Panc1 (cell line): ENCODE results near the gene TMC4. TPM values are rescaled to one million over a fixed set of nuclear protein-coding genes. Genes with fewer than 3 reads are reported as not detected.

Experiments
- ATAC-seq: fragments of 200-7000 bp; cut with Tn5 transposase; 2 replicates; pipeline ENCODE4 v1.9.1; 2020; ENCODE audit warnings: mild to moderate bottlenecking, moderate library complexity
- BruUV-seq: library from RNA; stranded (reverse); fragments of 400-500 nt; replicated peaks from 2 replicates; lab custom pipeline; 2021; lab: Mats Ljungman, UMichigan
- CTCF ChIA-PET: fragments of 300-600 bp; sonication (Branson Sonifier 250); formaldehyde crosslinking; loops from one replicate; lab custom pipeline; 2022; ENCODE audit warnings: antibody characterized with exemption; lab: Charles Lee
- POLR2A ChIA-PET: fragments of 300-600 bp; sonication (Branson Sonifier 250); formaldehyde crosslinking; loops from one replicate; lab custom pipeline; 2022; ENCODE audit warnings: antibody characterized with exemption; lab: Charles Lee
- DNase-seq: peaks from one replicate; pipeline ENCODE4 v3.0.0-alpha.2; 2010; ENCODE audit warnings: low read depth, low spot score
- H3K27ac ChIP-seq: 2 replicates; pipeline ENCODE4 v1.5.1; 2011; ENCODE audit warnings: mild to moderate bottlenecking, low read length, inconsistent platforms
- H3K27me3 ChIP-seq: fragments of 200-500 bp; sonication (Bioruptor generic); 2 replicates; pipeline ENCODE4 v1.6.0; 2014; ENCODE audit warnings: low read length, inconsistent platforms; ENCODE audit not compliant: control insufficient read depth, insufficient read depth
- H3K36me3 ChIP-seq: fragments of 200-500 bp; sonication (Bioruptor generic); 2 replicates; pipeline ENCODE4 v1.5.1; 2014; ENCODE audit warnings: inconsistent platforms, mild to moderate bottlenecking, low read length, moderate library complexity; ENCODE audit not compliant: control insufficient read depth, insufficient read depth
- H3K4me1 ChIP-seq: 2 replicates; pipeline ENCODE4 v1.5.1; 2011; ENCODE audit warnings: inconsistent platforms, mild to moderate bottlenecking, low read length, moderate library complexity; ENCODE audit not compliant: control insufficient read depth, insufficient read depth
- H3K4me3 ChIP-seq, 2 experiments: 2 replicates each; pipeline ENCODE4 v1.5.1; 2011 to 2012; ENCODE audit warnings: low read depth in 2 of 2, low read length in 2 of 2, mild to moderate bottlenecking in 2 of 2, inconsistent platforms in 1 of 2, moderate library complexity in 1 of 2
- H3K9me3 ChIP-seq: fragments of 200-500 bp; sonication (Bioruptor generic); 2 replicates; pipeline ENCODE4 v1.5.1; 2014; ENCODE audit warnings: low read depth, mild to moderate bottlenecking, inconsistent platforms, low read length, moderate library complexity; ENCODE audit not compliant: control insufficient read depth, insufficient read depth
- POLR2AphosphoS5 ChIP-seq: IDR thresholded peaks from 2 replicates; pipeline ENCODE4 v1.6.1; 2012; ENCODE audit warnings: mild to moderate bottlenecking, low read depth, low read length, moderate library complexity
- SIN3A ChIP-seq: IDR thresholded peaks from 2 replicates; pipeline ENCODE4 v1.6.1; 2012; ENCODE audit warnings: low read depth, mild to moderate bottlenecking, low read length, moderate library complexity, borderline replicate concordance; ENCODE audit not compliant: insufficient read depth
- TCF7L2 ChIP-seq: IDR thresholded peaks from 2 replicates; pipeline ENCODE4 v1.6.1; 2011; ENCODE audit warnings: mild to moderate bottlenecking, low read depth, low read length, inconsistent platforms
- in situ Hi-C: cut with HindIII; loops from 2 replicates; pipeline ENCODE4 v1.10.0; 2016; ENCODE audit warnings: low sequenced_read_pairs, low pct_unique_long_range_greater_than_20kb
- intact Hi-C: fragments of 100-400 bp; cut with micrococcal nuclease; formaldehyde crosslinking; loops from one replicate; pipeline ENCODE4 v1.10.0; 2022; ENCODE audit not compliant: unreplicated experiment
- total RNA-seq: library from RNA; stranded (reverse); gene quantifications from one replicate; pipeline ENCODE4 v1.2.1, GENCODE V29; 2021; ENCODE audit not compliant: unreplicated experiment
- TF ChIP-seq, protein P1 (sequence below), 2 experiments: IDR thresholded peaks; 2 replicates each; pipeline ENCODE4 v1.6.1; 2011 to 2012; ENCODE audit warnings: low read depth in 2 of 2, control low read depth in 1 of 2, low read length in 1 of 2, mild to moderate bottlenecking in 1 of 2, moderate library complexity in 1 of 2; ENCODE audit not compliant: insufficient read depth in 1 of 2
- TF ChIP-seq, protein P2 (sequence below): fragments of 450-650 bp; IDR thresholded peaks from 2 replicates; pipeline ENCODE4 v1.5.1; 2017; ENCODE audit warnings: mild to moderate bottlenecking

TMC4 gene
- total RNA-seq, 1 experiment from 2014 or later = 5.1 TPM

DNA sequence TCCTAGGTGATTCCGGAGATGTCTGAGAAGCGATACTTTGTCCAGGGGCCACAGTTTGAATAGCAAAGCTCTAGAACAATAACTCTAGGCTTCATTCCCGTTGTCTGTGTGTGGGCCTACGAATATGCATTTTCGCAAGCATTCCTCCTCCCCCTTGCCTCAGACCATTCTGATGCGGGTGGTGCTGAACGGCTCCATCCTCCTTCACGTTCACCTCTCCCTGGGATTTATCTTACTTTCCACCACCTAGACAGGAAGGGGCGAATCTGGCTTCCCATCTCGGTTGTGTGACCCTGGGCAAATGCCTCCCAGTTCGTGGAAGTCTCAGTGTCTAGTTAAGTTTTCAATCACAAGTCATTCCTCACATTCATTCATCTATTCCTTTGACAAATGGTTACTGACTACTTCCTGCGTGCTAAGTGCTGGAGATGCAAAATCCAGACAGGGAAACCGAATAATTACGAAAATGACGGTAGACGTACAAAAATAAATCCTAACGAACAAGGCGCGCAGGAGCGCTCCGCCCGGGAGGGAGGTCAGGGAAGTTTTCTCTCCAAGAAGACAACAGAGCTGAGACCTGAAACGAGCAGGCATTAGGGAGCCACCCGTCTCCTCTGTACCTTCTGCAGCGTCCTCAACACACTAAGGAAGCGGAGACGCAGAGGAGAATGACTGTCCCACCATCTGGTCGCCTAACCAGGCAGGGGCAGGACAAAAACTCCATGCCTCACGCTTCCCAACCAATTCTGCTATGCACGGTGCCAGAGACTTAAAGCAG, 36.7 kb downstream of the TMC4 start:
- H3K36me3 ChIP-seq = peaks cover 2% of the 10 kb centered on the region
- ChIA-PET CTCF (no interaction called here), POLR2A (interaction anchor here (0.5 to 1.2 kb wide), 4 partner anchors 21 to 28 kb away, joined by 3 to 9 read pairs (median 6); partner anchors contain the start of genes LENG1, PRPF31 and TFPT)
- H3K9me3 ChIP-seq = no peaks in the 10 kb centered on the region
- peak overlapping the region; percentile 95 for H3K27ac ChIP-seq
- intact Hi-C loops (no loop called here), in situ Hi-C loops (no loop called here)
- ATAC-seq = peak; percentile 3; the same call in 1 of the 2 replicates
- TSS peak; percentile 98 for BruUV-seq
- TF ChIP-seq, protein P1, sequence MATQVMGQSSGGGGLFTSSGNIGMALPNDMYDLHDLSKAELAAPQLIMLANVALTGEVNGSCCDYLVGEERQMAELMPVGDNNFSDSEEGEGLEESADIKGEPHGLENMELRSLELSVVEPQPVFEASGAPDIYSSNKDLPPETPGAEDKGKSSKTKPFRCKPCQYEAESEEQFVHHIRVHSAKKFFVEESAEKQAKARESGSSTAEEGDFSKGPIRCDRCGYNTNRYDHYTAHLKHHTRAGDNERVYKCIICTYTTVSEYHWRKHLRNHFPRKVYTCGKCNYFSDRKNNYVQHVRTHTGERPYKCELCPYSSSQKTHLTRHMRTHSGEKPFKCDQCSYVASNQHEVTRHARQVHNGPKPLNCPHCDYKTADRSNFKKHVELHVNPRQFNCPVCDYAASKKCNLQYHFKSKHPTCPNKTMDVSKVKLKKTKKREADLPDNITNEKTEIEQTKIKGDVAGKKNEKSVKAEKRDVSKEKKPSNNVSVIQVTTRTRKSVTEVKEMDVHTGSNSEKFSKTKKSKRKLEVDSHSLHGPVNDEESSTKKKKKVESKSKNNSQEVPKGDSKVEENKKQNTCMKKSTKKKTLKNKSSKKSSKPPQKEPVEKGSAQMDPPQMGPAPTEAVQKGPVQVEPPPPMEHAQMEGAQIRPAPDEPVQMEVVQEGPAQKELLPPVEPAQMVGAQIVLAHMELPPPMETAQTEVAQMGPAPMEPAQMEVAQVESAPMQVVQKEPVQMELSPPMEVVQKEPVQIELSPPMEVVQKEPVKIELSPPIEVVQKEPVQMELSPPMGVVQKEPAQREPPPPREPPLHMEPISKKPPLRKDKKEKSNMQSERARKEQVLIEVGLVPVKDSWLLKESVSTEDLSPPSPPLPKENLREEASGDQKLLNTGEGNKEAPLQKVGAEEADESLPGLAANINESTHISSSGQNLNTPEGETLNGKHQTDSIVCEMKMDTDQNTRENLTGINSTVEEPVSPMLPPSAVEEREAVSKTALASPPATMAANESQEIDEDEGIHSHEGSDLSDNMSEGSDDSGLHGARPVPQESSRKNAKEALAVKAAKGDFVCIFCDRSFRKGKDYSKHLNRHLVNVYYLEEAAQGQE (IDR thresholded peaks at IDR 0.05; ENCODE audit: insufficient read depth in 1 of 2, low read depth in 2 of 2, low read length in 1 of 2) = no peak
- TF ChIP-seq SIN3A (no peak), POLR2AphosphoS5 (no peak), TCF7L2 (no peak)
- TF ChIP-seq, protein P2, sequence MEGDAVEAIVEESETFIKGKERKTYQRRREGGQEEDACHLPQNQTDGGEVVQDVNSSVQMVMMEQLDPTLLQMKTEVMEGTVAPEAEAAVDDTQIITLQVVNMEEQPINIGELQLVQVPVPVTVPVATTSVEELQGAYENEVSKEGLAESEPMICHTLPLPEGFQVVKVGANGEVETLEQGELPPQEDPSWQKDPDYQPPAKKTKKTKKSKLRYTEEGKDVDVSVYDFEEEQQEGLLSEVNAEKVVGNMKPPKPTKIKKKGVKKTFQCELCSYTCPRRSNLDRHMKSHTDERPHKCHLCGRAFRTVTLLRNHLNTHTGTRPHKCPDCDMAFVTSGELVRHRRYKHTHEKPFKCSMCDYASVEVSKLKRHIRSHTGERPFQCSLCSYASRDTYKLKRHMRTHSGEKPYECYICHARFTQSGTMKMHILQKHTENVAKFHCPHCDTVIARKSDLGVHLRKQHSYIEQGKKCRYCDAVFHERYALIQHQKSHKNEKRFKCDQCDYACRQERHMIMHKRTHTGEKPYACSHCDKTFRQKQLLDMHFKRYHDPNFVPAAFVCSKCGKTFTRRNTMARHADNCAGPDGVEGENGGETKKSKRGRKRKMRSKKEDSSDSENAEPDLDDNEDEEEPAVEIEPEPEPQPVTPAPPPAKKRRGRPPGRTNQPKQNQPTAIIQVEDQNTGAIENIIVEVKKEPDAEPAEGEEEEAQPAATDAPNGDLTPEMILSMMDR = no peak
- peak overlapping the region; percentile 68 to 97 for H3K4me3 ChIP-seq
- peaks cover 27% of the 10 kb centered on the region for H3K4me1 ChIP-seq
- H3K27me3 ChIP-seq = no peaks in the 10 kb centered on the region
- DNase-seq = no peak

DNA sequence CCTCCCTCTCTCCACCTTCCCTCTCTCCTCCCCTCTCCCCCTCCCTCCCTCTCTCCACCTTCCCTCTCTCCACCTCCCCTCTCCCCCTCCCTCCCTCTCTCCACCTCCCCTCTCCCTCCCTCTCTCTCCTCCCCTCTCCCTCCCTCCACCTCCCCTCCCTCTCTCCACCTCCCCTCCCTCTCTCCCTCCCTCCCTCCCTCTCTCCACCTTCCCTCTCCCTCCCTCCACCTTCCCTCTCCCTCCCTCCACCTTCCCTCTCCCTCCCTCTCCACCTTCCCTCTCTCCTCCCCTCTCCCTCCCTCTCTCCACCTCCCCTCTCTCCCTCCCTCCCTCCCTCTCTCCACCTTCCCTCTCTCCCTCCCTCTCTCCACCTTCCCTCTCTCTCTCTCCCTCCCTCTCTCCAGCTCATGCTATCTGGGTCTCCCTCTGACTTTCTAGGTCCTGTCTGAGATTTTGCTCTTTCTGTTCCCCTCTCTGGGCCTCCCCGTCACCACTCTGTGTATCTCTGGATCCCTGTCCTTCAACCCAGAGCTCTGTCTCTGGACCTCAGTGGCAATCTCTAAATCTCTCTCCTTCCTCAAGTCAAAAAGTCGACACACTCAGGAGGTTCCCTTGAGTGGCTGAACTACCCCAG, 38.9 kb downstream of the TMC4 start:
- intact Hi-C loops = no loop called here
- in situ Hi-C loops = no loop called here
- H3K4me3 ChIP-seq = no peak overlapping the region
- CTCF ChIA-PET = no interaction called here
- ATAC-seq (no peak), DNase-seq (no peak)
- no TSS peak for BruUV-seq
- POLR2A ChIA-PET = no interaction called here
- peaks cover 8% of the 10 kb centered on the region for H3K4me1 ChIP-seq
- H3K9me3 ChIP-seq = no peaks in the 10 kb centered on the region
- peaks cover 2% of the 10 kb centered on the region for H3K36me3 ChIP-seq
- H3K27ac ChIP-seq = peak overlapping the region; percentile 18; the same call in 1 of the 2 replicates
- H3K27me3 ChIP-seq = no peaks in the 10 kb centered on the region
- TF ChIP-seq POLR2AphosphoS5 (no peak), TCF7L2 (no peak), SIN3A (no peak)
- TF ChIP-seq, protein P1 (IDR thresholded peaks at IDR 0.05; ENCODE audit: insufficient read depth in 1 of 2, low read depth in 2 of 2, low read length in 1 of 2) = no peak
- TF ChIP-seq, protein P2 = no peak
